GM21360 (cell line): ENCODE measurements around the gene DGKZ.
"Not testable (repeated sequence)": the region's sequence is repeated elsewhere in the genome, so short reads cannot be mapped to it uniquely, and the experiment has no call there.

ENCODE experiments used
- ATAC-seq: cut with Tn5 transposase; IDR thresholded peaks from one replicate; pipeline ENCODE4 v1.9.1; 2021; ENCODE audit warnings: mild to moderate bottlenecking, moderate library complexity; ENCODE audit not compliant: unreplicated experiment

Gene DGKZ

GRCh38 chr11:46364791-46365190, 17.5 kb downstream of the DGKZ start:
- ATAC-seq, result no peak

GRCh38 chr11:46366260-46366659, 19.0 kb downstream of the DGKZ start:
- no peak for ATAC-seq

- no peak for ATAC-seq
Observed at GRCh38 chr11:46366661-46367161, 19.4 kb downstream of the DGKZ start.

- ATAC-seq, result no peak
Observed at GRCh38 chr11:46367244-46367915, 20.1 kb downstream of the DGKZ start.

- no peak for ATAC-seq
Observed at GRCh38 chr11:46367916-46368267, 20.6 kb downstream of the DGKZ start.

- peak; percentile 50 for ATAC-seq
Observed at GRCh38 chr11:46369458-46370152, 22.3 kb downstream of the DGKZ start.

GRCh38 chr11:46370253-46370652, 23.0 kb downstream of the DGKZ start:
- no peak for ATAC-seq

- not testable (repeated sequence) for ATAC-seq
Observed at GRCh38 chr11:46371262-46371661, 24.0 kb downstream of the DGKZ start.

GRCh38 chr11:46372086-46372485, 24.8 kb downstream of the DGKZ start:
- no peak for ATAC-seq

- not testable (repeated sequence) for ATAC-seq
Observed at GRCh38 chr11:46372501-46372900, 25.2 kb downstream of the DGKZ start.

- no peak for ATAC-seq
Observed at GRCh38 chr11:46373787-46374740, 26.8 kb downstream of the DGKZ start.

- ATAC-seq, result no peak
Observed at GRCh38 chr11:46374815-46375214, 27.6 kb downstream of the DGKZ start.

GRCh38 chr11:46375392-46376101, 28.3 kb downstream of the DGKZ start:
- no peak for ATAC-seq

- ATAC-seq, result no peak
Observed at GRCh38 chr11:46376258-46377050, 29.2 kb downstream of the DGKZ start.

- ATAC-seq, result no peak
Observed at GRCh38 chr11:46377290-46377689, 30.0 kb downstream of the DGKZ start.

- no peak for ATAC-seq
Observed at GRCh38 chr11:46377831-46378230, 30.6 kb downstream of the DGKZ start.

- no peak for ATAC-seq
Observed at GRCh38 chr11:46378296-46378695, 31.0 kb downstream of the DGKZ start.

- no peak for ATAC-seq
Observed at GRCh38 chr11:46378811-46379481, 31.7 kb downstream of the DGKZ start.
